SKM-1 (cell line): ENCODE measurements around the gene POM121L2.
A peak's percentile ranks its signal among the peaks of the same experiment; 100 is the strongest.
"Not testable (repeated sequence)": the region's sequence is repeated elsewhere in the genome, so short reads cannot be mapped to it uniquely, and the experiment has no call there.

ENCODE experiments used
- DNase-seq: peaks from one replicate; lab custom pipeline; 2025; ENCODE audit not compliant: unreplicated experiment; lab: John Stamatoyannopoulos, UW

Gene POM121L2

GRCh38 chr6:27294409-27294808 lies 17.7 kb downstream of the POM121L2 start:
- DNase-seq: no peak

- DNase-seq: no peak
These were observed 18.5 kb downstream of the POM121L2 start for GRCh38 chr6:27293436-27294098.

- DNase-seq: no peak
These were observed 21.2 kb downstream of the POM121L2 start for GRCh38 chr6:27290850-27291208.

- no peak for DNase-seq
These were observed 21.8 kb downstream of the POM121L2 start for GRCh38 chr6:27290065-27290849.

GRCh38 chr6:27288136-27289044 lies 23.7 kb downstream of the POM121L2 start:
- no peak for DNase-seq

GRCh38 chr6:27287751-27288135 lies 24.3 kb downstream of the POM121L2 start:
- no peak for DNase-seq

- no peak for DNase-seq
These were observed 25.9 kb downstream of the POM121L2 start for GRCh38 chr6:27286141-27286540.

- no peak for DNase-seq
These were observed 28.8 kb downstream of the POM121L2 start for GRCh38 chr6:27283279-27283678.

GRCh38 chr6:27281569-27281968 lies 30.5 kb downstream of the POM121L2 start:
- DNase-seq: no peak

GRCh38 chr6:27281105-27281539 lies 31.0 kb downstream of the POM121L2 start:
- DNase-seq: no peak

- DNase-seq: no peak
These were observed 31.5 kb downstream of the POM121L2 start for GRCh38 chr6:27280540-27281000.

GRCh38 chr6:27280064-27280539 lies 32.0 kb downstream of the POM121L2 start:
- DNase-seq: peak; percentile 49

GRCh38 chr6:27279513-27280063 lies 32.5 kb downstream of the POM121L2 start:
- no peak for DNase-seq

- DNase-seq: no peak
These were observed 36.8 kb downstream of the POM121L2 start for GRCh38 chr6:27275025-27275956.

- no peak for DNase-seq
These were observed 38.3 kb downstream of the POM121L2 start for GRCh38 chr6:27273783-27274182.

- no peak for DNase-seq
These were observed 43.3 kb downstream of the POM121L2 start for GRCh38 chr6:27268803-27269202.

GRCh38 chr6:27267857-27268434 lies 44.1 kb downstream of the POM121L2 start:
- DNase-seq: no peak

GRCh38 chr6:27267003-27267402 lies 45.1 kb downstream of the POM121L2 start:
- DNase-seq: not testable (repeated sequence)

GRCh38 chr6:27263886-27264285 lies 48.2 kb downstream of the POM121L2 start:
- no peak for DNase-seq
